Mucosa of rectum (tissue), 2 donors: Measurements from ENCODE around the gene TNFSF10.

Experiments
- H3K27ac ChIP-seq, 2 donors: one replicate each; pipeline ENCODE4 v1.7.0; 2013; ENCODE audit warnings: inconsistent platforms in 2 of 2, low read depth in 2 of 2, low read length in 2 of 2
- H3K27me3 ChIP-seq, 2 donors: one replicate each; pipeline ENCODE4 v1.7.0; 2013; ENCODE audit warnings: low read length in 2 of 2; ENCODE audit not compliant: control insufficient read depth in 2 of 2, insufficient read depth in 2 of 2
- H3K36me3 ChIP-seq, 2 donors: one replicate each; pipeline ENCODE4 v1.7.0; 2013; ENCODE audit warnings: low read length in 2 of 2; ENCODE audit not compliant: control insufficient read depth in 2 of 2, insufficient read depth in 2 of 2
- H3K4me1 ChIP-seq, 2 donors: one replicate each; pipeline ENCODE4 v1.7.0; 2013; ENCODE audit warnings: low read length in 2 of 2, mild to moderate bottlenecking in 1 of 2; ENCODE audit not compliant: control insufficient read depth in 2 of 2, insufficient read depth in 2 of 2
- H3K4me3 ChIP-seq, 2 donors: one replicate each; pipeline ENCODE4 v1.7.0; 2013; ENCODE audit warnings: low read length in 2 of 2
- H3K9ac ChIP-seq, 2 donors: one replicate each; pipeline ENCODE4 v1.7.0; 2013; ENCODE audit warnings: low read length in 2 of 2, low read depth in 1 of 2, mild to moderate bottlenecking in 1 of 2
- H3K9me3 ChIP-seq, 2 donors: one replicate each; pipeline ENCODE4 v1.7.0; 2013; ENCODE audit warnings: low read length in 2 of 2; ENCODE audit not compliant: control insufficient read depth in 2 of 2
- donor health status: healthy.
- donor health status: Normal muscosa, but diverticular disease.

The TNFSF10 gene

DNA sequence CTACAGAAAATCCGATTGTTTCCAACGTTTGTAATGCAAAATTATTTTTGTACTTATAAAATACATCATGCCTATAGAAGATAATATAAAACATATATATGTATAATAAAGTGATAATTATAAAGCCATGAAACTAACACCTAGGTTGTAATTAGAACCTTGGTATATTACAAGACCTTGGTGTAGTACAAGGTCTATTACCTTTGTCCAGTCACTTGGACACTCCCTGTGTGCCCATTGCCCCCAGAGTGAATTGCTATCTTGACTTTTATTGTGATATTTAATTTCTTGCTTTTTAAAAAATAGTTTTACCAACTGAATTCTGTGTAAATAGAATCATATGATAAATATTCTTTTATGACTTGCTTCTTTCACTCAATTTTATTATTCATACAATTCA lies 20.7 kb upstream of the TNFSF10 start:
- H3K27ac ChIP-seq = peak overlapping the region in 1 of 2 donors; percentile 21

DNA sequence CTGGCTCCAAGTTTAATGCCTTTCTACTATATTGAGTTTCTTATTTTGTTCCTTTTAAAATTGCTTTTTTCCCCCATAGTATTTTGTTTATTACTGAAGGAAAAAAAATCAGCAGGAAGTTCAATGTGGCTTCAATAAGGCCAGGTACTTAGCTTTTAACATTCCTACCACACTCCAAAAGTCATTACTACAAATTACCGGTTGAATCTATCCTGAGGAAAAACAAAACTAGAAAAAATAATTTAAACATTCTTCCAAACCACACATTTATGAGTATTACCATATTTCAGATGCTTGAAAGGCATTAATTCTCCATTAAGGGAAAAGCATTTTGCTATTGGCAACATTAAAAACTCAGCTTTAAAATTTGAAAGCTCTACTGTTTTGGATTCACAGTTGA lies 20.2 kb upstream of the TNFSF10 start:
- no peak overlapping the region for H3K9ac ChIP-seq
- peaks cover 6 to 10% of the 10 kb centered on the region in 2 donors for H3K4me1 ChIP-seq
- H3K36me3 ChIP-seq = no peaks in the 10 kb centered on the region
- H3K9me3 ChIP-seq = no peaks in the 10 kb centered on the region
- H3K4me3 ChIP-seq = no peak overlapping the region
- no peak overlapping the region for H3K27ac ChIP-seq
- no peaks in the 10 kb centered on the region for H3K27me3 ChIP-seq

More for the DNA sequence above, 20.7 kb upstream of the TNFSF10 start:
- Histone ChIP-seq H3K4me1 (peaks cover 6 to 10% of the 10 kb centered on the region in 2 donors), H3K9ac (no peak overlapping the region), H3K4me3 (no peak overlapping the region), H3K27me3 (no peaks in the 10 kb centered on the region), H3K9me3 (no peaks in the 10 kb centered on the region), H3K36me3 (no peaks in the 10 kb centered on the region)

- Histone ChIP-seq H3K27ac (no peak overlapping the region), H3K27me3 (no peaks in the 10 kb centered on the region), H3K9ac (no peak overlapping the region), H3K4me1 (peaks cover 6 to 14% of the 10 kb centered on the region in 2 donors), H3K4me3 (no peak overlapping the region), H3K9me3 (no peaks in the 10 kb centered on the region), H3K36me3 (no peaks in the 10 kb centered on the region)
Measured at GRCh38 chr3:172542999-172543398, 19.8 kb upstream of the TNFSF10 start.

DNA sequence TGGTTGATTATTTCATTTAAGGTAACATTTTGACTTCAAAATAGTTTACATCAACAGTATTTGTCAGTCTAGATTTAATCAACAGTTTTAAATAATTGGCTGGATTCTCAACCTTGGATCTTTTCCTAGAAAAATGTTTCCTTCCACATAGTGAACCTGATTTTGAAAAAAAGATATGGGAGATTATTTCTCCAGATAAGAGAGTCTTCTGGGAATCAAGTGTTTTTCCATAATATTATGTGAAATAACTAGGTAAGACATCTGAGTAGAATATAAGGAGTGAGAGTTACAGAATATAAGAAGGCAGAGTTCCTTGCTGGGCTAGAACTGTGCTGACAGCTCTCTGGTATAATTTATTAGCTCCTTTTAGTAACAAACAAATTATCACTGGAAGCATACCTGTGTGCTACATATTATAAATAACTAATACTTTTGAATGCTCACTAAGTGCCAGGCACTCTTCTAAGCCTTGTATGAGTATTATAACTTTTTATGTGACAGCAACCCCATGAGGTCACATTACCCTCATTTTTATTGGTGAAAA lies 18.8 kb upstream of the TNFSF10 start:
- no peak overlapping the region for H3K9ac ChIP-seq
- no peaks in the 10 kb centered on the region for H3K36me3 ChIP-seq
- no peaks in the 10 kb centered on the region for H3K9me3 ChIP-seq
- H3K27ac ChIP-seq = no peak overlapping the region
- peaks cover 11 to 24% of the 10 kb centered on the region in 2 donors for H3K4me1 ChIP-seq
- no peak overlapping the region for H3K4me3 ChIP-seq
- no peaks in the 10 kb centered on the region for H3K27me3 ChIP-seq

- H3K9ac ChIP-seq = no peak overlapping the region
- H3K27me3 ChIP-seq = no peaks in the 10 kb centered on the region
- no peaks in the 10 kb centered on the region for H3K9me3 ChIP-seq
- no peaks in the 10 kb centered on the region for H3K36me3 ChIP-seq
- H3K4me1 ChIP-seq = peaks cover 21 to 31% of the 10 kb centered on the region in 2 donors
- H3K27ac ChIP-seq = no peak overlapping the region
- no peak overlapping the region for H3K4me3 ChIP-seq
Measured at GRCh38 chr3:172540049-172540448, 16.8 kb upstream of the TNFSF10 start.

DNA sequence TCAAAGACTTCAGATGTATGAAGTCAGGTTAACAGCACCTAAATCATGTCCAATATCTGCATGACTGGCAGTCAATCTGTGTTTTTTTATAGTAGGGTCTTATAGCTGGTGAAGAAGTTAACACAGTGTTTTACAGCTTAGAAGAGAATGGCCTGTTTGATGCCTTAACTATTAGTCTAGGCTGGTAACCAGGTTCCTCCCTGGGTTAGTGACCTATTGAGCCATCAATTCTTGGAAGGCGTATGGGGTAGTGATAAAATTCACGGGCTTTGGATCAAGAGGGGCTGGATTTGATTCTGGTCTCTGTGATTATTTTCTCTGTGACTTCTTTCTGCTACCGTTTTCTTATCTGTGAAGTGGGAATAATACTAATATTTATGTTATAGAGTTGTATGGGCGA lies 16.0 kb upstream of the TNFSF10 start:
- peaks cover 20 to 31% of the 10 kb centered on the region in 2 donors for H3K4me1 ChIP-seq
- H3K4me3 ChIP-seq = no peak overlapping the region
- no peaks in the 10 kb centered on the region for H3K36me3 ChIP-seq
- no peak overlapping the region for H3K9ac ChIP-seq
- H3K9me3 ChIP-seq = no peaks in the 10 kb centered on the region
- no peak overlapping the region for H3K27ac ChIP-seq
- no peaks in the 10 kb centered on the region for H3K27me3 ChIP-seq

DNA sequence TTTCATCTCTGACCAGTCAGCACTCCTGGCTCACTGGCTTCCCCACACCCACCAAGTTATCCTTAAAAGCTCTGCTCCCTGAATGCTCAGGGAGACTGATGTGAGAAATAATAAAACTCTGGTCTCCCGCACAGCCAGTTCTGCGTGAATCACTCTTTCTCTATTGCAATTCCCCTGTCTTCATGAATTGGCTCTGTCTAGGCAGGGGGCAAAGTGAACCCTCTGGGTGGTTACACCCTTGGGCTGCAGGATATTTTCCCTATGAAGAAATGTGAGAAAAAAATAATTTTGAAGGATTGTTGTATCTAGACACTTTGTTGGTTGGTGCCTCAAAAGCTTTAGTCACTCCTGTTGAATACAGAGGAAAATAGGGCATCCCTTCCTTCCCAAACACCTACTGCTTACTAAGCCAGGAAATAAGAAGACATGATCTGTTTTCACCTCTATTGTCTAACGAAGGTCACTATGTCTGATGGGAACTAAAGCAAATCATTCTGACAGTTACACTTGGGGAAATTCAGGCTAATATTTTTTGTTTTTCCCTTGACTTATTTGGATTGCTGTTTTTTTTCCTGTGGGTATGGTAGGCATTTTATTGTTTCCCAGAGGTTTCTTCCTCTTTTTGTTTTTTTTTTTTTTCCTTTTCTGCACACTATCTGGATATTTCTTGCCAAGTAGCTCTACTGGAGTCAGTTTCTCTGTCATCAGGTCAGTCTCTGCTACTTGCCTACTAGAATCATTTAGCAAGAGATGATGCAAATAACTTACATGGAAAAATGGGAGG lies 15.3 kb upstream of the TNFSF10 start:
- peaks cover 16 to 31% of the 10 kb centered on the region in 2 donors for H3K4me1 ChIP-seq
- H3K9me3 ChIP-seq = no peaks in the 10 kb centered on the region
- no peaks in the 10 kb centered on the region for H3K36me3 ChIP-seq
- H3K27ac ChIP-seq = no peak overlapping the region
- no peaks in the 10 kb centered on the region for H3K27me3 ChIP-seq
- H3K9ac ChIP-seq = no peak overlapping the region
- H3K4me3 ChIP-seq = no peak overlapping the region

GRCh38 chr3:172537507-172538158 lies 14.4 kb upstream of the TNFSF10 start:
- H3K9me3 ChIP-seq = no peaks in the 10 kb centered on the region
- no peak overlapping the region for H3K9ac ChIP-seq
- peak overlapping the region; percentile 77 to 87 for H3K27ac ChIP-seq
- H3K4me1 ChIP-seq = peaks cover 16 to 31% of the 10 kb centered on the region in 2 donors
- H3K36me3 ChIP-seq = no peaks in the 10 kb centered on the region
- H3K27me3 ChIP-seq = no peaks in the 10 kb centered on the region
- no peak overlapping the region for H3K4me3 ChIP-seq

GRCh38 chr3:172536993-172537419 lies 13.8 kb upstream of the TNFSF10 start:
- Histone ChIP-seq H3K4me3 (peak overlapping the region in 1 of 2 donors; percentile 26), H3K4me1 (peaks cover 16 to 27% of the 10 kb centered on the region in 2 donors), H3K27me3 (no peaks in the 10 kb centered on the region), H3K9me3 (no peaks in the 10 kb centered on the region), H3K27ac (peak overlapping the region; percentile 77 to 87), H3K36me3 (no peaks in the 10 kb centered on the region), H3K9ac (peak overlapping the region in 1 of 2 donors; percentile 47)

DNA sequence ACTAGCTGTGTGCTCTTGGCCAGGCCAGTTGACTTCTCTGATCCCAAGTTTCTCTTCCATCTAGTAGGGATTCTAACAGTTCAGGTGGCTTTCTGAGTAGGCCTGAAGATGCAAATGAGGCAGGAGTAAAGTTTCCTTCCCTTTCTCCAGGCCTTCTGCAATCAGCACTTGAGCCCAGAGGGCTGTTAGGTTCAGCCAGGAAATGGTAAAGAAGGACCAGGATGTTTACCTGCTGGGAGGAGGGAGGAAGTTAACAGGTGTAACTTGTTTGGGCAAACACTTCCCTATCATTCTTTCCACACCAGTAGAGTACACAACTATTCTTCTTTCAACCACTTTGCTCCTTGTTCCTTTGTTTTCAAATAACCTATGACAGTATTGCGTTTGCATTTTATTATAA lies 13.3 kb upstream of the TNFSF10 start:
- Histone ChIP-seq H3K27ac (peak overlapping the region; percentile 77 to 87), H3K4me3 (peak overlapping the region in 1 of 2 donors; percentile 26), H3K9me3 (no peaks in the 10 kb centered on the region), H3K36me3 (no peaks in the 10 kb centered on the region), H3K27me3 (no peaks in the 10 kb centered on the region), H3K4me1 (peaks cover 16 to 27% of the 10 kb centered on the region in 2 donors), H3K9ac (peak overlapping the region in 1 of 2 donors; percentile 47)
